OCI-LY1 (cell line): Measurements from ENCODE around the gene CTDSPL.
"Not testable (repeated sequence)": the region's sequence is repeated elsewhere in the genome, so short reads cannot be mapped to it uniquely, and the experiment has no call there.

Source experiments
- H2AFZ ChIP-seq: fragments of 200-600 bp; sonication (generic), shearing (Covaris generic); 2 replicates; pipeline ENCODE4 v1.6.0; 2014; ENCODE audit warnings: antibody characterized with exemption, mild to moderate bottlenecking, low read length
- H3F3A ChIP-seq: fragments of 200-600 bp; sonication (generic), shearing (Covaris generic); 2 replicates; pipeline ENCODE4 v1.6.0; 2014; ENCODE audit warnings: mild to moderate bottlenecking, antibody characterized with exemption, low read length, moderate library complexity; ENCODE audit not compliant: insufficient read depth
- H3K27ac ChIP-seq: fragments of 200-600 bp; sonication (generic); 2 replicates; pipeline ENCODE4 v1.5.1; 2014; ENCODE audit warnings: low read length, mixed run types, mild to moderate bottlenecking, low read depth; ENCODE audit not compliant: poor library complexity, severe bottlenecking
- H3K27me3 ChIP-seq: fragments of 200-600 bp; sonication (generic); 2 replicates; pipeline ENCODE4 v1.6.0; 2014; ENCODE audit warnings: antibody characterized with exemption, mild to moderate bottlenecking, low read length, moderate library complexity; ENCODE audit not compliant: insufficient read depth
- H3K36me3 ChIP-seq: fragments of 200-600 bp; sonication (generic); 2 replicates; pipeline ENCODE4 v1.6.1; 2014; ENCODE audit warnings: mild to moderate bottlenecking, antibody characterized with exemption, low read length, moderate library complexity, mixed read lengths; ENCODE audit not compliant: insufficient read depth
- H3K4me1 ChIP-seq: fragments of 200-600 bp; sonication (generic); 2 replicates; pipeline ENCODE4 v1.5.1; 2014; ENCODE audit warnings: mild to moderate bottlenecking, low read length, moderate library complexity; ENCODE audit not compliant: insufficient read depth, severe bottlenecking
- H3K4me2 ChIP-seq: fragments of 200-600 bp; sonication (generic), shearing (Covaris generic); 2 replicates; pipeline ENCODE4 v1.6.1; 2014; ENCODE audit warnings: low read length
- H3K4me3 ChIP-seq: fragments of 200-600 bp; sonication (generic); 2 replicates; pipeline ENCODE4 v1.5.1; 2014; ENCODE audit warnings: low read length, low read depth, mild to moderate bottlenecking, mixed read lengths; ENCODE audit not compliant: poor library complexity, severe bottlenecking
- H3K79me2 ChIP-seq: fragments of 200-600 bp; shearing (Covaris generic); 2 replicates; pipeline ENCODE4 v1.6.1; 2016; ENCODE audit warnings: mixed run types, low read length, mixed read lengths; ENCODE audit not compliant: insufficient read depth
- H3K9ac ChIP-seq: fragments of 200-600 bp; sonication (generic), shearing (Covaris generic); 2 replicates; pipeline ENCODE4 v1.6.1; 2014; ENCODE audit warnings: mild to moderate bottlenecking, low read length, mixed read lengths
- H3K9me2 ChIP-seq: fragments of 200-600 bp; sonication (generic), shearing (Covaris generic); 2 replicates; pipeline ENCODE4 v1.6.1; 2014; ENCODE audit warnings: low read depth, mild to moderate bottlenecking, low read length, mixed read lengths
- H3K9me3 ChIP-seq: fragments of 200-600 bp; shearing (Covaris generic); 2 replicates; pipeline ENCODE4 v1.6.1; 2014; ENCODE audit warnings: low read length, mixed read lengths
- H4K20me1 ChIP-seq: fragments of 200-600 bp; sonication (generic), shearing (Covaris generic); 2 replicates; pipeline ENCODE4 v1.6.0; 2016; ENCODE audit warnings: mild to moderate bottlenecking, low read length; ENCODE audit not compliant: insufficient read depth
- CTCF ChIP-seq: fragments of 200-600 bp; sonication (generic), shearing (Covaris generic); IDR thresholded peaks from 2 replicates; pipeline ENCODE4 v1.5.1; 2017; ENCODE audit warnings: mild to moderate bottlenecking, antibody characterized with exemption, low read length, moderate library complexity, mixed read lengths
- EZH2 ChIP-seq: fragments of 200-600 bp; sonication (generic), shearing (Covaris generic); IDR thresholded peaks from 2 replicates; pipeline ENCODE4 v1.8.0; 2017; ENCODE audit warnings: borderline replicate concordance, mixed run types, mild to moderate bottlenecking, antibody characterized with exemption, low read length, moderate library complexity, mixed read lengths

The CTDSPL gene

GRCh38 chr3:37969596-37970100 is 108.0 kb downstream of the CTDSPL start:
- no peak overlapping the region for H3K4me2 ChIP-seq

GRCh38 chr3:37970802-37971201 is 109.1 kb downstream of the CTDSPL start:
- Histone ChIP-seq H3K9ac (no peak overlapping the region), H3K79me2 (no peaks in the 10 kb centered on the region), H3K9me3 (no peaks in the 10 kb centered on the region), H3K27ac (no peak overlapping the region), H3K4me1 (peaks cover 6% of the 10 kb centered on the region), H4K20me1 (no peaks in the 10 kb centered on the region), H3K36me3 (no peaks in the 10 kb centered on the region), H3F3A (no peaks in the 10 kb centered on the region), H3K4me2 (no peak overlapping the region), H3K4me3 (no peak overlapping the region), H3K9me2 (no peaks in the 10 kb centered on the region), H2AFZ (no peak overlapping the region), H3K27me3 (no peaks in the 10 kb centered on the region)
- TF ChIP-seq CTCF, result no peak
- no peak for TF ChIP-seq EZH2

More at GRCh38 chr3:37969596-37970100, 108.0 kb downstream of the CTDSPL start:
- no peaks in the 10 kb centered on the region for H3K27me3 ChIP-seq
- no peaks in the 10 kb centered on the region for H3F3A ChIP-seq
- peaks cover 10% of the 10 kb centered on the region for H3K4me1 ChIP-seq
- H3K9ac ChIP-seq, result no peak overlapping the region
- H2AFZ ChIP-seq, result no peak overlapping the region
- no peak for TF ChIP-seq CTCF
- TF ChIP-seq EZH2, result no peak
- H3K4me3 ChIP-seq, result no peak overlapping the region
- no peaks in the 10 kb centered on the region for H4K20me1 ChIP-seq
- H3K9me2 ChIP-seq, result no peaks in the 10 kb centered on the region
- no peak overlapping the region for H3K27ac ChIP-seq
- H3K9me3 ChIP-seq, result no peaks in the 10 kb centered on the region
- H3K79me2 ChIP-seq, result no peaks in the 10 kb centered on the region
- H3K36me3 ChIP-seq, result no peaks in the 10 kb centered on the region

GRCh38 chr3:37971467-37971866 is 109.8 kb downstream of the CTDSPL start:
- Histone ChIP-seq H3K9ac (no peak overlapping the region), H2AFZ (no peak overlapping the region)
- TF ChIP-seq CTCF (no peak), EZH2 (no peak)

GRCh38 chr3:37972056-37972455 is 110.4 kb downstream of the CTDSPL start:
- not testable (repeated sequence) for H3K27me3 ChIP-seq, H4K20me1 ChIP-seq, H3K9ac ChIP-seq, H3K4me2 ChIP-seq, H3K4me3 ChIP-seq, H3K79me2 ChIP-seq, H3K36me3 ChIP-seq, H3K27ac ChIP-seq, H3F3A ChIP-seq, H3K4me1 ChIP-seq, H3K9me3 ChIP-seq, H3K9me2 ChIP-seq, H2AFZ ChIP-seq

More at GRCh38 chr3:37971467-37971866, 109.8 kb downstream of the CTDSPL start:
- Histone ChIP-seq H3K36me3 (no peaks in the 10 kb centered on the region), H3K27me3 (no peaks in the 10 kb centered on the region), H3F3A (no peaks in the 10 kb centered on the region), H3K27ac (no peak overlapping the region), H3K4me3 (no peak overlapping the region), H3K4me1 (peaks cover 6% of the 10 kb centered on the region), H3K4me2 (no peak overlapping the region), H3K79me2 (no peaks in the 10 kb centered on the region), H4K20me1 (no peaks in the 10 kb centered on the region), H3K9me2 (no peaks in the 10 kb centered on the region), H3K9me3 (no peaks in the 10 kb centered on the region)
